Caco-2 (cell line): Measurements from ENCODE around the gene SIL1. TPM values are rescaled to one million over a fixed set of nuclear protein-coding genes. Genes with fewer than 3 reads are reported as not detected.
"Not testable (repeated sequence)": the region's sequence is repeated elsewhere in the genome, so short reads cannot be mapped to it uniquely, and the experiment has no call there.

Experiments used
- BruUV-seq: library from RNA; stranded (reverse); fragments of 400-500 nt; replicated peaks from 2 replicates; lab custom pipeline; 2021; lab: Mats Ljungman, UMichigan
- CTCF ChIA-PET: fragments of 300-600 bp; sonication (Branson Sonifier 250); formaldehyde crosslinking; loops from one replicate; lab custom pipeline; 2022; ENCODE audit warnings: antibody characterized with exemption; lab: Charles Lee
- POLR2A ChIA-PET: fragments of 300-600 bp; sonication (Branson Sonifier 250); formaldehyde crosslinking; loops from one replicate; lab custom pipeline; 2022; ENCODE audit warnings: antibody characterized with exemption; lab: Charles Lee
- DNase-seq, 2 experiments: peaks; one replicate each; pipeline versions ENCODE4 v3.0.0 to v3.0.0-alpha.2; 2020 to 2022
- H3K27me3 ChIP-seq: replicated peaks from 2 replicates; pipeline ENCODE4 v1.6.0; 2011; ENCODE audit warnings: low read length; ENCODE audit not compliant: control insufficient read depth, insufficient read depth
- H3K36me3 ChIP-seq: 2 replicates; pipeline ENCODE4 v1.5.1; 2011; ENCODE audit warnings: low read length; ENCODE audit not compliant: control insufficient read depth, insufficient read depth
- H3K4me1 ChIP-seq: fragments of 250-450 bp; sonication (Bioruptor Pico); 2 replicates; pipeline ENCODE4 v1.5.1; 2020; ENCODE audit warnings: mild to moderate bottlenecking
- H3K4me3 ChIP-seq: 2 replicates; pipeline ENCODE4 v1.5.1; 2011; ENCODE audit warnings: low read depth, mild to moderate bottlenecking, control low read depth, low read length
- H3K9me3 ChIP-seq: fragments of 250-450 bp; sonication (Bioruptor Pico); 2 replicates; pipeline ENCODE4 v1.5.1; 2020; ENCODE audit warnings: mild to moderate bottlenecking, moderate library complexity
- H3K27ac Mint-ChIP-seq: one replicate; pipeline ENCODE4 v1.8.0; 2022; ENCODE audit warnings: mixed read lengths; ENCODE audit not compliant: unreplicated experiment
- H3K27me3 Mint-ChIP-seq: one replicate; pipeline ENCODE4 v1.8.0; 2022; ENCODE audit warnings: mixed read lengths; ENCODE audit not compliant: insufficient read depth, unreplicated experiment
- H3K36me3 Mint-ChIP-seq: one replicate; pipeline ENCODE4 v1.8.0; 2022; ENCODE audit warnings: mild to moderate bottlenecking, mixed read lengths; ENCODE audit not compliant: insufficient read depth, unreplicated experiment
- H3K4me1 Mint-ChIP-seq: one replicate; pipeline ENCODE4 v1.8.0; 2022; ENCODE audit warnings: low read depth, mixed read lengths; ENCODE audit not compliant: unreplicated experiment
- H3K4me3 Mint-ChIP-seq: one replicate; pipeline ENCODE4 v1.8.0; 2022; ENCODE audit warnings: mild to moderate bottlenecking, moderate library complexity, mixed read lengths; ENCODE audit not compliant: unreplicated experiment
- H3K9me3 Mint-ChIP-seq: one replicate; pipeline ENCODE4 v1.8.0; 2022; ENCODE audit warnings: mixed read lengths; ENCODE audit not compliant: unreplicated experiment
- CTCF ChIP-seq, 2 experiments: fragments of 200-600 bp in 1 of 2; IDR thresholded peaks; 1 replicate in 1 of 2; 2 replicates in 1 of 2; pipeline versions ENCODE4 v1.5.1 to v1.8.0; 2011 to 2022; ENCODE audit warnings: antibody characterized with exemption in 1 of 2, control low read depth in 1 of 2, inconsistent platforms in 1 of 2, low read depth in 1 of 2, low read length in 1 of 2, mild to moderate bottlenecking in 1 of 2, moderate library complexity in 1 of 2; ENCODE audit not compliant: insufficient read depth in 1 of 2, severe bottlenecking in 1 of 2, unreplicated experiment in 1 of 2
- intact Hi-C: fragments of 100-400 bp; cut with micrococcal nuclease; formaldehyde crosslinking; loops from one replicate; pipeline ENCODE4 v1.10.0; 2022; ENCODE audit not compliant: unreplicated experiment
- total RNA-seq: library from RNA; stranded (reverse); gene quantifications from 2 replicates; pipeline ENCODE4 v1.2.3, GENCODE V29; 2022

Gene SIL1
- total RNA-seq, 1 experiment from 2014 or later: 29.7 TPM

- H3K27ac Mint-ChIP-seq: no peak overlapping the region
These were observed 160.4 kb downstream of the SIL1 start for GRCh38 chr5:139037732-139038131.

GRCh38 chr5:139036332-139036731, 161.8 kb downstream of the SIL1 start:
- DNase-seq, CTCF ChIA-PET, BruUV-seq, H3K4me3 ChIP-seq, H3K36me3 Mint-ChIP-seq, H3K4me1 ChIP-seq, H3K36me3 ChIP-seq, H3K9me3 ChIP-seq, H3K4me3 Mint-ChIP-seq, H3K4me1 Mint-ChIP-seq, H3K27ac Mint-ChIP-seq, intact Hi-C loops, H3K27me3 Mint-ChIP-seq, H3K27me3 ChIP-seq, POLR2A ChIA-PET: not testable (repeated sequence)
- H3K9me3 Mint-ChIP-seq: peaks cover 12% of the 10 kb centered on the region

More at GRCh38 chr5:139037732-139038131, 160.4 kb downstream of the SIL1 start:
- peaks cover 12% of the 10 kb centered on the region for H3K9me3 Mint-ChIP-seq
- no TSS peak for BruUV-seq
- H3K36me3 Mint-ChIP-seq: peaks cover 6% of the 10 kb centered on the region
- ChIA-PET POLR2A (no interaction called here), CTCF (no interaction called here)
- no peaks in the 10 kb centered on the region for H3K27me3 Mint-ChIP-seq
- H3K4me1 Mint-ChIP-seq: no peaks in the 10 kb centered on the region
- Histone ChIP-seq H3K4me1 (no peaks in the 10 kb centered on the region), H3K9me3 (0 out of 2 replicates have a peak, but pooled peaks cover 3% of the 10 kb centered on the region), H3K4me3 (no peak overlapping the region), H3K36me3 (no peaks in the 10 kb centered on the region), H3K27me3 (no peaks in the 10 kb centered on the region)
- H3K4me3 Mint-ChIP-seq: no peak overlapping the region
- TF ChIP-seq CTCF (IDR thresholded peaks at IDR 0.05; ENCODE audit: insufficient read depth in 1 of 2, low read depth in 1 of 2, low read length in 1 of 2, severe bottlenecking in 1 of 2, unreplicated experiment in 1 of 2): no peak
- DNase-seq: no peak
- intact Hi-C loops: no loop called here

DNA sequence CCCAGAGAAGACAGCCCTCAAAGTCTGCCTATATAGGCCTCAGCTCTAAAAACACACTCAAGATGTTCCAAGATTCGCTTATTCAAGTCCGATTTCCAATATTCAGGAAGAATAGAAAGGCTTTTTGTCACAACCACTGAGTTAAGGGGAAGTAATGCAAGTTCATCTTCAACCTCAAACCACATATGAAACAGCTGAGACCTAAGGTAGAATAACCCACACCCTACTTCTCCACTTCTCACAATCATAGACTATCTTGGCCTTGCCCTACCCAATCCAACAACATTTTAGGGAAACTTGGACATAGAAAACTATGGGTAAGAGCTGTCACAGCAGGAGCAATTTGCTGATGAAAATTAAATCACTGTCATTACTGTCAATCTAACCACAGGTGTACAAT, 171.0 kb downstream of the SIL1 start:
- Histone ChIP-seq H3K4me3 (no peak overlapping the region), H3K9me3 (no peaks in the 10 kb centered on the region), H3K36me3 (no peaks in the 10 kb centered on the region), H3K4me1 (no peaks in the 10 kb centered on the region), H3K27me3 (no peaks in the 10 kb centered on the region)
- H3K4me1 Mint-ChIP-seq: no peaks in the 10 kb centered on the region
- DNase-seq: no peak
- no peaks in the 10 kb centered on the region for H3K36me3 Mint-ChIP-seq
- no peak overlapping the region for H3K27ac Mint-ChIP-seq
- CTCF ChIA-PET: no interaction called here
- H3K27me3 Mint-ChIP-seq: no peaks in the 10 kb centered on the region
- no peak for TF ChIP-seq CTCF (IDR thresholded peaks at IDR 0.05; ENCODE audit: insufficient read depth in 1 of 2, low read depth in 1 of 2, low read length in 1 of 2, severe bottlenecking in 1 of 2, unreplicated experiment in 1 of 2)
- POLR2A ChIA-PET: no interaction called here
- BruUV-seq: no TSS peak
- intact Hi-C loops: no loop called here
- no peaks in the 10 kb centered on the region for H3K9me3 Mint-ChIP-seq
- no peak overlapping the region for H3K4me3 Mint-ChIP-seq

GRCh38 chr5:139025651-139026050, 172.5 kb downstream of the SIL1 start:
- Mint-ChIP-seq H3K27me3 (no peaks in the 10 kb centered on the region), H3K27ac (no peak overlapping the region), H3K4me3 (no peak overlapping the region), H3K4me1 (no peaks in the 10 kb centered on the region), H3K36me3 (no peaks in the 10 kb centered on the region), H3K9me3 (no peaks in the 10 kb centered on the region)
- H3K9me3 ChIP-seq: no peaks in the 10 kb centered on the region
- H3K36me3 ChIP-seq: no peaks in the 10 kb centered on the region
- no peaks in the 10 kb centered on the region for H3K4me1 ChIP-seq
- DNase-seq: no peak
- TF ChIP-seq CTCF (IDR thresholded peaks at IDR 0.05; ENCODE audit: insufficient read depth in 1 of 2, low read depth in 1 of 2, low read length in 1 of 2, severe bottlenecking in 1 of 2, unreplicated experiment in 1 of 2): no peak
- no TSS peak for BruUV-seq
- ChIA-PET POLR2A (no interaction called here), CTCF (no interaction called here)
- intact Hi-C loops: no loop called here
- no peaks in the 10 kb centered on the region for H3K27me3 ChIP-seq
- no peak overlapping the region for H3K4me3 ChIP-seq
